HEK293 (cell line): Measurements from ENCODE around the gene PACSIN2.
A peak's percentile ranks its signal among the peaks of the same experiment; 100 is the strongest.
"Not testable (repeated sequence)": the region's sequence is repeated elsewhere in the genome, so short reads cannot be mapped to it uniquely, and the experiment has no call there.

ENCODE experiments used
- CTCF ChIA-PET: fragments of 350-600 bp; formaldehyde crosslinking; extraction: SDS; loops from one replicate; lab custom pipeline; 2021; ENCODE audit warnings: antibody characterized with exemption; lab: Yijun Ruan, JAX
- POLR2A ChIA-PET: fragments of 300-600 bp; formaldehyde crosslinking; extraction: SDS; loops from one replicate; lab custom pipeline; 2020; ENCODE audit warnings: antibody characterized with exemption, inconsistent platforms; lab: Yijun Ruan, JAX
- H3K27ac ChIP-seq: fragments of 200-500 bp; sonication (Bioruptor generic); 2 replicates; pipeline ENCODE4 v1.5.1; 2014; ENCODE audit warnings: low read depth, low read length, control low read depth, inconsistent platforms; ENCODE audit errors: extremely low read depth
- H3K36me3 ChIP-seq, 2 experiments: fragments of 200-500 bp in 1 of 2; sonication (Bioruptor generic) in 1 of 2; 1 replicate in 1 of 2; 2 replicates in 1 of 2; pipeline ENCODE4 v1.5.1; 2014 to 2017; ENCODE audit warnings: inconsistent platforms in 2 of 2, low read length in 2 of 2; ENCODE audit not compliant: control insufficient read depth in 2 of 2, insufficient read depth in 1 of 2
- H3K4me1 ChIP-seq: fragments of 200-500 bp; sonication (Bioruptor generic); 2 replicates; pipeline ENCODE4 v1.5.1; 2014; ENCODE audit warnings: mild to moderate bottlenecking, low read length, inconsistent platforms; ENCODE audit not compliant: control insufficient read depth, insufficient read depth
- H3K4me3 ChIP-seq: 2 replicates; pipeline ENCODE4 v1.5.1; 2011; ENCODE audit warnings: low read depth, mild to moderate bottlenecking, control low read depth, low read length, moderate library complexity
- H3K9me3 ChIP-seq: fragments of 200-500 bp; sonication (Bioruptor generic); 2 replicates; pipeline ENCODE4 v1.5.1; 2014; ENCODE audit warnings: low read depth, low read length, inconsistent platforms; ENCODE audit not compliant: control insufficient read depth, insufficient read depth
- GLI2 ChIP-seq: fragments of 450-650 bp; formaldehyde crosslinking; IDR thresholded peaks from 2 replicates; pipeline ENCODE4; 2017; ENCODE audit warnings: missing biosample characterization, missing genetic modification characterization, low read depth, borderline replicate concordance
- KLF1 ChIP-seq: fragments of 450-650 bp; formaldehyde crosslinking; IDR thresholded peaks from 2 replicates; pipeline ENCODE4 v1.5.1; 2016; ENCODE audit warnings: missing biosample characterization, missing genetic modification characterization
- KLF17 ChIP-seq: fragments of 450-650 bp; formaldehyde crosslinking; IDR thresholded peaks from 2 replicates; pipeline ENCODE4 v1.5.1; 2016; ENCODE audit warnings: missing biosample characterization, missing genetic modification characterization
- KLF7 ChIP-seq: fragments of 450-650 bp; formaldehyde crosslinking; IDR thresholded peaks from 2 replicates; pipeline ENCODE4 v1.5.1; 2016; ENCODE audit warnings: missing biosample characterization, missing genetic modification characterization, borderline replicate concordance
- MYNN ChIP-seq: fragments of 450-650 bp; formaldehyde crosslinking; IDR thresholded peaks from 2 replicates; pipeline ENCODE4 v1.5.1; 2016; ENCODE audit warnings: missing biosample characterization, missing genetic modification characterization, borderline replicate concordance
- PRDM6 ChIP-seq: fragments of 450-650 bp; formaldehyde crosslinking; IDR thresholded peaks from 2 replicates; pipeline ENCODE4 v1.5.1; 2017; ENCODE audit warnings: missing biosample characterization, missing genetic modification characterization
- YY1 ChIP-seq: fragments of 450-650 bp; formaldehyde crosslinking; IDR thresholded peaks from 2 replicates; pipeline ENCODE4 v1.5.1; 2018; ENCODE audit warnings: missing biosample characterization, missing genetic modification characterization
- ZFP3 ChIP-seq: fragments of 450-650 bp; formaldehyde crosslinking; IDR thresholded peaks from 2 replicates; pipeline ENCODE4 v1.5.1; 2016; ENCODE audit warnings: low read depth, missing biosample characterization, missing genetic modification characterization
- ZNF138 ChIP-seq: fragments of 450-650 bp; formaldehyde crosslinking; IDR thresholded peaks from 2 replicates; pipeline ENCODE4 v1.5.1; 2016; ENCODE audit warnings: missing biosample characterization, missing genetic modification characterization, borderline replicate concordance
- ZNF140 ChIP-seq: fragments of 450-650 bp; formaldehyde crosslinking; IDR thresholded peaks from 2 replicates; pipeline ENCODE4 v1.5.1; 2016; ENCODE audit warnings: missing biosample characterization, missing genetic modification characterization
- ZNF341 ChIP-seq: fragments of 450-650 bp; formaldehyde crosslinking; IDR thresholded peaks from 2 replicates; pipeline ENCODE4; 2016; ENCODE audit warnings: low read depth, missing biosample characterization, missing genetic modification characterization
- ZNF362 ChIP-seq: fragments of 450-650 bp; formaldehyde crosslinking; IDR thresholded peaks from 2 replicates; pipeline ENCODE4 v1.5.1; 2016; ENCODE audit warnings: missing biosample characterization, missing genetic modification characterization
- ZNF645 ChIP-seq: fragments of 450-650 bp; formaldehyde crosslinking; IDR thresholded peaks from 2 replicates; pipeline ENCODE4; 2016; ENCODE audit warnings: missing biosample characterization, missing genetic modification characterization

The PACSIN2 gene

GRCh38 chr22:42962295-42963230 lies 52.4 kb downstream of the PACSIN2 start (continued):
- TF ChIP-seq ZNF645 (tag by site-specific recombination) (no peak), PRDM6 (peak; percentile 31; the same call in 1 of the 2 replicates), MYNN (tag by site-specific recombination) (no peak)

- no peaks in the 10 kb centered on the region for H3K9me3 ChIP-seq
- CTCF ChIA-PET, result interaction anchor here (0.6 to 0.7 kb wide), 4 partner anchors 24 to 265 kb away, joined by 3 read pairs; no protein-coding TSS in a partner anchor
- POLR2A ChIA-PET, result no interaction called here
- TF ChIP-seq YY1 (tag by site-specific recombination) (no peak), KLF7 (tag by site-specific recombination) (0 out of 2 replicates have a peak, but pooled peaks have one; percentile 17), KLF1 (0 out of 2 replicates have a peak, but pooled peaks have one; percentile 33)
- peaks cover 49% of the 10 kb centered on the region for H3K4me1 ChIP-seq
- H3K27ac ChIP-seq, result no peak overlapping the region
- H3K36me3 ChIP-seq, result no peaks in the 10 kb centered on the region
- no peak overlapping the region for H3K4me3 ChIP-seq
These were observed 53.1 kb downstream of the PACSIN2 start for GRCh38 chr22:42961810-42962209.

- H3K36me3 ChIP-seq, H3K27ac ChIP-seq, POLR2A ChIA-PET, H3K9me3 ChIP-seq: not testable (repeated sequence)
- CTCF ChIA-PET, result interaction anchor here (0.7 kb wide), 2 partner anchors 95 to 266 kb away, joined by 3 read pairs; no protein-coding TSS in a partner anchor
- H3K4me1 ChIP-seq, result peaks cover 49% of the 10 kb centered on the region
- 0 out of 2 replicates have a peak, but pooled peaks have one; percentile 64 for TF ChIP-seq ZNF362 (tag by site-specific recombination)
- TF ChIP-seq, all 188 proteins: peak for 1; not testable (repeated sequence) for 187
- not testable (repeated sequence) for H3K4me3 ChIP-seq
These were observed 53.6 kb downstream of the PACSIN2 start for GRCh38 chr22:42961400-42961690.

- no peaks in the 10 kb centered on the region for H3K36me3 ChIP-seq
- peaks cover 49% of the 10 kb centered on the region for H3K4me1 ChIP-seq
- no peaks in the 10 kb centered on the region for H3K9me3 ChIP-seq
- TF ChIP-seq ZNF341 (tag by site-specific recombination) (no peak), GLI2 (tag by site-specific recombination) (no peak), ZNF140 (tag by site-specific recombination) (no peak), KLF17 (peak; percentile 78), ZFP3 (tag by site-specific recombination) (no peak), ZNF138 (tag by site-specific recombination) (no peak), KLF1 (peak; percentile 20; the same call in 1 of the 2 replicates)
- no peak overlapping the region for H3K4me3 ChIP-seq
- no peak overlapping the region for H3K27ac ChIP-seq
- ChIA-PET POLR2A (interaction anchor here (2.7 kb wide), 1 partner anchor 54 kb away, joined by 22 read pairs; the partner anchor contains the start of gene PACSIN2), CTCF (interaction anchor here (0.7 to 1.7 kb wide), 4 partner anchors 14 to 266 kb away, joined by 3 to 9 read pairs (median 4); no protein-coding TSS in a partner anchor)
These were observed 54.2 kb downstream of the PACSIN2 start for GRCh38 chr22:42960531-42961399.
